ENCODE data around the gene CMTM8.

DNA sequence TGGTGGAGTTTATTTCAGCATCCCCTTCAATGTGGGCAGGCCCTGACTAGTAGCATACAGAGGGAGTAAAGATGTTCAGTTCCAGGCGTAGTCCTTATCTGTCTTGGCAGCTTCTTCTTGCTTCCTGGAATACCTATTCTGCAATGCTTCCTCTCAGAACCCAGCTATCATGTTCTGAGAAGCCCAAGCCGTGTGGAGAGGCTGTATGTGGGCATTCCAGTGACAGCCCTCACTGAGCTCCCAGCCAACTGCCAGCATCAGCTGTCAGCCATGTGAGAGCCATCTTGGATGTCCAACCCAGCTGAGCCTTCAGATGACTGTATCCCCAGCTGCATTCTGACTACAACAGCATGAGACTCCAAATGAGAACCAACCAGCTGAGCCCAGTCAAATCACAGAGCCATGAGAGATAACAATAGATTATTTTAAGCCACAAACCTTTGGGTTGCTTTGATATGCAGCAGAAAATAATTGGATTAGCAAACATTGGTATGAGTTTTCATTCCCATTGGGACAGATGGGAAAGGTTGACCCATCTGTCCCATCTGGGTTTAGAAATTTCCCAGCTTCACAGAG, 144.7 kb downstream of the CMTM8 start:
- TF ChIP-seq POLR2A (IDR thresholded peaks at IDR 0.05): no peak
- no peak for TF ChIP-seq CTCF (IDR thresholded peaks at IDR 0.05)
